Measurements from ENCODE around the gene FSCN2. TPM values are rescaled to one million over a fixed set of nuclear protein-coding genes. Genes with fewer than 3 reads are reported as not detected.

FSCN2 gene
- total and polyA plus RNA-seq, 10 of the 15 experiments (the other 5 are each of a cell fraction or from before 2014, with no cell fraction given) = 0.12 to 2.1 (median 0.65) TPM; not detected in 3

GRCh38 chr17:81569986-81570514, 41.9 kb downstream of the FSCN2 start:
- no TSS peak for BruUV-seq (replicated peaks)
- SMC1A ChIA-PET (ENCODE audit: uncharacterized antibody, unreplicated experiment) = no interaction called here

More at GRCh38 chr17:81569986-81570514, 41.9 kb downstream of the FSCN2 start:
- no peak overlapping the region for H3K27ac ChIP-seq (ENCODE audit: control insufficient read depth, insufficient read depth)
- RAD21 ChIA-PET (ENCODE audit: unreplicated experiment) = no interaction called here
- DNase-seq (ENCODE audit: low read depth, low spot score) (no peak), ATAC-seq (no peak), FAIRE-seq (no peak)
- H3K27me3 ChIP-seq (replicated peaks in 1 of 2; ENCODE audit: control insufficient read depth in 2 of 2, insufficient read depth in 2 of 2, low read length in 1 of 2) = no peaks in the 10 kb centered on the region
- no peaks in the 10 kb centered on the region for H4K20me1 ChIP-seq (ENCODE audit: control insufficient read depth, insufficient read depth)
- H3K9me3 ChIP-seq (replicated peaks; ENCODE audit: control insufficient read depth, insufficient read depth, low read length) = no peaks in the 10 kb centered on the region
- intact Hi-C loops (cut with micrococcal nuclease; ENCODE audit: unreplicated experiment) (no loop called here), in situ Hi-C loops (cut with MboI) (no loop called here)
- POLR2A ChIA-PET = no interaction called here
- H3K36me3 ChIP-seq (ENCODE audit: control insufficient read depth in 2 of 2, insufficient read depth in 2 of 2, low read length in 1 of 2) = peaks cover 39 to 49% of the 10 kb centered on the region in 2 experiments
- no peak overlapping the region for H3K4me2 ChIP-seq (ENCODE audit: control insufficient read depth, insufficient read depth)
- H3K9ac ChIP-seq (ENCODE audit: control insufficient read depth, insufficient read depth, low read length) = no peak overlapping the region
- CTCF ChIA-PET = interaction anchor here (1.5 kb wide), 1 partner anchor 31 kb away, joined by 9 read pairs; no protein-coding TSS in a partner anchor
- no peaks in the 10 kb centered on the region for H3K79me2 ChIP-seq (ENCODE audit: control insufficient read depth, insufficient read depth, low read length)
- H3K4me1 ChIP-seq (ENCODE audit: control insufficient read depth, insufficient read depth, low read length) = no peaks in the 10 kb centered on the region
- H2AFZ ChIP-seq (ENCODE audit: control insufficient read depth, low read depth, low read length) = no peak overlapping the region
- TF ChIP-seq MEF2B (IDR thresholded peaks at IDR 0.05; ENCODE audit: partially characterized antibody, poor library complexity, severe bottlenecking) = no peak
- TF ChIP-seq GATAD2B (conservative IDR thresholded peaks at IDR 0.05; ENCODE audit: low read depth) = no peak
- TF ChIP-seq NFYA (IDR thresholded peaks at IDR 0.05; ENCODE audit: borderline replicate concordance, low read depth, low read length) = no peak
- TF ChIP-seq ETV6 (conservative IDR thresholded peaks at IDR 0.05 in 1 of 2, IDR thresholded peaks at IDR 0.05 in 1 of 2; ENCODE audit: borderline replicate concordance in 1 of 2, low read depth in 1 of 2) = no peak
- no peak for TF ChIP-seq WRNIP1 (IDR thresholded peaks at IDR 0.05; ENCODE audit: borderline replicate concordance, low read depth, low read length)
- TF ChIP-seq POLR2A (IDR thresholded peaks at IDR 0.05; ENCODE audit: low read depth, low read length) = no peak
- TF ChIP-seq MLLT1 (IDR thresholded peaks at IDR 0.05) = no peak
- TF ChIP-seq SMAD5 (IDR thresholded peaks at IDR 0.05; ENCODE audit: low read depth) = no peak
- WGBS (ENCODE audit: insufficient coverage, insufficient replicate concordance, low lambda C conversion rate, missing lambda C conversion rate) = 97% methylated on average over 18 of the region's 18 CpGs
- no peak overlapping the region for H3K4me3 ChIP-seq

All from GM12878 (cell line).